ENCODE data around the gene KLHL2. TPM values are rescaled to one million over a fixed set of nuclear protein-coding genes. Genes with fewer than 3 reads are reported as not detected.
"Not testable (repeated sequence)": the region's sequence is repeated elsewhere in the genome, so short reads cannot be mapped to it uniquely, and the experiment has no call there.

KLHL2 gene
- total RNA-seq, 2 experiments from 2014 or later = 35.8 to 37.7 TPM

- H3K4me3 Mint-ChIP-seq = peak overlapping the region; percentile 65
- peaks cover 18% of the 10 kb centered on the region for H3K36me3 Mint-ChIP-seq
- not testable (repeated sequence) for ATAC-seq (ENCODE audit: low read depth); DNase-seq; H3K9me3 Mint-ChIP-seq; H3K27me3 Mint-ChIP-seq
- POLR2A ChIA-PET = interaction anchor here (0.8 kb wide), 1 partner anchor 68 kb away, joined by 5 read pairs; the partner anchor contains the start of gene MSMO1
- H3K4me1 Mint-ChIP-seq = peaks cover 52% of the 10 kb centered on the region
- H3K27ac Mint-ChIP-seq = peak overlapping the region; percentile 73
These were observed 52.4 kb downstream of the KLHL2 start for GRCh38 chr4:165259776-165260175.

GRCh38 chr4:165262306-165262705 is 54.9 kb downstream of the KLHL2 start:
- H3K9me3 Mint-ChIP-seq; DNase-seq; POLR2A ChIA-PET; H3K27me3 Mint-ChIP-seq; ATAC-seq (ENCODE audit: low read depth); H3K4me3 Mint-ChIP-seq: not testable (repeated sequence)
- Mint-ChIP-seq H3K36me3 (peaks cover 32% of the 10 kb centered on the region), H3K4me1 (peaks cover 40% of the 10 kb centered on the region), H3K27ac (peak overlapping the region; percentile 4)

GRCh38 chr4:165263466-165263865 is 56.1 kb downstream of the KLHL2 start:
- not testable (repeated sequence) for H3K9me3 Mint-ChIP-seq
- POLR2A ChIA-PET = interaction anchor here (0.6 kb wide), 2 partner anchors 51 to 132 kb away, joined by 3 to 5 read pairs; no protein-coding TSS in a partner anchor
- H3K36me3 Mint-ChIP-seq = peaks cover 33% of the 10 kb centered on the region

GRCh38 chr4:165269931-165270330 is 62.6 kb downstream of the KLHL2 start:
- Mint-ChIP-seq H3K4me1 (peaks cover 23% of the 10 kb centered on the region), H3K36me3 (peaks cover 67% of the 10 kb centered on the region)
- H3K4me3 Mint-ChIP-seq; DNase-seq; POLR2A ChIA-PET; H3K27me3 Mint-ChIP-seq; H3K27ac Mint-ChIP-seq; H3K9me3 Mint-ChIP-seq; ATAC-seq (ENCODE audit: low read depth): not testable (repeated sequence)

More at GRCh38 chr4:165263466-165263865, 56.1 kb downstream of the KLHL2 start:
- H3K4me1 Mint-ChIP-seq = peaks cover 34% of the 10 kb centered on the region
- H3K4me3 Mint-ChIP-seq; ATAC-seq (ENCODE audit: low read depth); H3K27me3 Mint-ChIP-seq; DNase-seq; H3K27ac Mint-ChIP-seq: not testable (repeated sequence)

- ATAC-seq (ENCODE audit: low read depth); POLR2A ChIA-PET; H3K9me3 Mint-ChIP-seq; H3K27ac Mint-ChIP-seq; H3K27me3 Mint-ChIP-seq; DNase-seq; H3K4me3 Mint-ChIP-seq: not testable (repeated sequence)
- peaks cover 62% of the 10 kb centered on the region for H3K36me3 Mint-ChIP-seq
- H3K4me1 Mint-ChIP-seq = peaks cover 16% of the 10 kb centered on the region
These were observed 66.1 kb downstream of the KLHL2 start for GRCh38 chr4:165273443-165273842.

- H3K4me3 Mint-ChIP-seq; DNase-seq; H3K27me3 Mint-ChIP-seq; H3K27ac Mint-ChIP-seq; H3K4me1 Mint-ChIP-seq; H3K9me3 Mint-ChIP-seq; ATAC-seq (ENCODE audit: low read depth): not testable (repeated sequence)
- H3K36me3 Mint-ChIP-seq = peaks cover 58% of the 10 kb centered on the region
- POLR2A ChIA-PET = interaction anchor here (1.0 kb wide), 1 partner anchor 50 kb away, joined by 3 read pairs; no protein-coding TSS in a partner anchor
These were observed 68.0 kb downstream of the KLHL2 start for GRCh38 chr4:165275357-165275756.

- ATAC-seq (ENCODE audit: low read depth); H3K9me3 Mint-ChIP-seq; H3K27me3 Mint-ChIP-seq; DNase-seq; H3K4me1 Mint-ChIP-seq; H3K27ac Mint-ChIP-seq; H3K4me3 Mint-ChIP-seq; POLR2A ChIA-PET: not testable (repeated sequence)
- H3K36me3 Mint-ChIP-seq = peaks cover 54% of the 10 kb centered on the region
These were observed 72.2 kb downstream of the KLHL2 start for GRCh38 chr4:165279531-165279930.

- H3K4me3 Mint-ChIP-seq; H3K27me3 Mint-ChIP-seq; POLR2A ChIA-PET; H3K9me3 Mint-ChIP-seq; DNase-seq; ATAC-seq (ENCODE audit: low read depth); H3K27ac Mint-ChIP-seq: not testable (repeated sequence)
- Mint-ChIP-seq H3K4me1 (peaks cover 27% of the 10 kb centered on the region), H3K36me3 (peaks cover 46% of the 10 kb centered on the region)
These were observed 77.3 kb downstream of the KLHL2 start for GRCh38 chr4:165284697-165285096.

GRCh38 chr4:165286619-165287340 is 79.4 kb downstream of the KLHL2 start:
- H3K27me3 Mint-ChIP-seq, H3K9me3 Mint-ChIP-seq, DNase-seq, POLR2A ChIA-PET: not testable (repeated sequence)
- peak overlapping the region; percentile 53 for H3K27ac Mint-ChIP-seq
- H3K4me3 Mint-ChIP-seq = peak overlapping the region; percentile 28
- H3K4me1 Mint-ChIP-seq = peaks cover 27% of the 10 kb centered on the region
- peaks cover 44% of the 10 kb centered on the region for H3K36me3 Mint-ChIP-seq
- peak; percentile 42 for ATAC-seq (ENCODE audit: low read depth)

GRCh38 chr4:165288226-165288625 is 80.9 kb downstream of the KLHL2 start:
- Mint-ChIP-seq H3K27me3 (no peaks in the 10 kb centered on the region), H3K4me3 (no peak overlapping the region), H3K4me1 (peaks cover 27% of the 10 kb centered on the region), H3K27ac (no peak overlapping the region), H3K36me3 (peaks cover 33% of the 10 kb centered on the region), H3K9me3 (peaks cover 5% of the 10 kb centered on the region)
- DNase-seq (no peak), ATAC-seq (ENCODE audit: low read depth) (no peak)
- POLR2A ChIA-PET = no interaction called here

GRCh38 chr4:165288639-165289422 is 81.5 kb downstream of the KLHL2 start:
- DNase-seq (no peak), ATAC-seq (ENCODE audit: low read depth) (no peak)
- H3K27ac Mint-ChIP-seq = no peak overlapping the region
- POLR2A ChIA-PET = no interaction called here
- H3K27me3 Mint-ChIP-seq = no peaks in the 10 kb centered on the region
- peaks cover 5% of the 10 kb centered on the region for H3K9me3 Mint-ChIP-seq
- no peak overlapping the region for H3K4me3 Mint-ChIP-seq
- peaks cover 27% of the 10 kb centered on the region for H3K4me1 Mint-ChIP-seq
- peaks cover 33% of the 10 kb centered on the region for H3K36me3 Mint-ChIP-seq

- no peak for ATAC-seq (ENCODE audit: low read depth)
- H3K27ac Mint-ChIP-seq = no peak overlapping the region
- peaks cover 31% of the 10 kb centered on the region for H3K36me3 Mint-ChIP-seq
- H3K27me3 Mint-ChIP-seq = no peaks in the 10 kb centered on the region
- H3K4me3 Mint-ChIP-seq = no peak overlapping the region
- peaks cover 2% of the 10 kb centered on the region for H3K9me3 Mint-ChIP-seq
- peaks cover 29% of the 10 kb centered on the region for H3K4me1 Mint-ChIP-seq
- POLR2A ChIA-PET = no interaction called here
- no peak for DNase-seq
These were observed 82.0 kb downstream of the KLHL2 start for GRCh38 chr4:165289423-165289785.

- no peak overlapping the region for H3K27ac Mint-ChIP-seq
- DNase-seq (no peak), ATAC-seq (ENCODE audit: low read depth) (no peak)
- peaks cover 42% of the 10 kb centered on the region for H3K36me3 Mint-ChIP-seq
- peaks cover 27% of the 10 kb centered on the region for H3K4me1 Mint-ChIP-seq
- H3K4me3 Mint-ChIP-seq = no peak overlapping the region
- no peaks in the 10 kb centered on the region for H3K27me3 Mint-ChIP-seq
- no peaks in the 10 kb centered on the region for H3K9me3 Mint-ChIP-seq
- POLR2A ChIA-PET = no interaction called here
These were observed 85.7 kb downstream of the KLHL2 start for GRCh38 chr4:165293061-165293460.

Data from activated naive CD8-positive, alpha-beta T cell treated with anti-CD3 and anti-CD28 coated beads, Interleukin-2, amount 10 ng/mL, durations not matched to agents 7 days and 5 days (primary cell).